Osteocyte (in vitro differentiated cells): ENCODE data around the gene RBM26. TPM values are rescaled to one million over a fixed set of nuclear protein-coding genes. Genes with fewer than 3 reads are reported as not detected.

ENCODE experiments used
- DNase-seq: peaks from one replicate; pipeline ENCODE4 v3.0.0; 2021; ENCODE audit warnings: mixed read lengths; ENCODE audit not compliant: unreplicated experiment; ENCODE audit errors: extremely low spot score
- H3K27ac Mint-ChIP-seq: one replicate; pipeline ENCODE4 v1.8.0; 2021; ENCODE audit warnings: mild to moderate bottlenecking, mixed read lengths; ENCODE audit not compliant: unreplicated experiment
- H3K27me3 Mint-ChIP-seq: one replicate; pipeline ENCODE4 v1.8.0; 2021; ENCODE audit warnings: mixed read lengths; ENCODE audit not compliant: unreplicated experiment
- H3K36me3 Mint-ChIP-seq: one replicate; pipeline ENCODE4 v1.8.0; 2021; ENCODE audit warnings: mixed read lengths; ENCODE audit not compliant: unreplicated experiment
- H3K4me1 Mint-ChIP-seq: one replicate; pipeline ENCODE4 v1.8.0; 2021; ENCODE audit warnings: mixed read lengths; ENCODE audit not compliant: unreplicated experiment
- H3K4me3 Mint-ChIP-seq: one replicate; pipeline ENCODE4 v1.8.0; 2021; ENCODE audit warnings: mild to moderate bottlenecking, moderate library complexity, mixed read lengths; ENCODE audit not compliant: unreplicated experiment
- H3K9me3 Mint-ChIP-seq: one replicate; pipeline ENCODE4 v1.8.0; 2021; ENCODE audit warnings: mixed read lengths; ENCODE audit not compliant: unreplicated experiment
- total RNA-seq: library from RNA; stranded (reverse); gene quantifications from 2 replicates; pipeline ENCODE4 v1.2.1, GENCODE V29; 2021
- TF ChIP-seq, protein P1 (sequence below): fragments of 200-600 bp; sonication (generic); IDR thresholded peaks from 2 replicates; pipeline ENCODE4 v1.5.0; 2021; ENCODE audit warnings: antibody characterized with exemption, mild to moderate bottlenecking, moderate library complexity

Gene RBM26
- total RNA-seq, 1 donor from 2014 or later, result 38.3 TPM

DNA sequence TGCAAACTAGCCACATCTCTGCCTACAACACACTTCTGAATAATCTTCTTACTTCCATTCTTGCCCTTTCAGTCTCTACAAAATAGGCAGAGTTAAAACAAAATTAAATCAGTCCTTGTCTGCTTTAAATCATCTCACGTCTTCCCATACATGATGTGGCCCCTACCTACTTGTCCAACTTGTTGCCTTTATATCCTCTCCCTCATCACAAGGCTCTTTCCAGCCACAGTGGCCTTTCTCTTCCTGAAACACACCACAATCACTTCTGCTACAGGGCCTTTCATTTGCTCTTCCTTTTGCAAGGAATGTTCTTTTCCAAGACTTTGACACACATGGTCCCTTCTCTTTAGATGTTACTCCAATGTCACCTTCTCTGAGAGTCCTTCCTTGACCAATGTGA is 1.7 kb downstream of the RBM26 start:
- no peak overlapping the region for H3K4me3 Mint-ChIP-seq
- H3K36me3 Mint-ChIP-seq, result peaks cover 11% of the 10 kb centered on the region
- no peak for DNase-seq
- no peaks in the 10 kb centered on the region for H3K27me3 Mint-ChIP-seq
- TF ChIP-seq, protein P1, sequence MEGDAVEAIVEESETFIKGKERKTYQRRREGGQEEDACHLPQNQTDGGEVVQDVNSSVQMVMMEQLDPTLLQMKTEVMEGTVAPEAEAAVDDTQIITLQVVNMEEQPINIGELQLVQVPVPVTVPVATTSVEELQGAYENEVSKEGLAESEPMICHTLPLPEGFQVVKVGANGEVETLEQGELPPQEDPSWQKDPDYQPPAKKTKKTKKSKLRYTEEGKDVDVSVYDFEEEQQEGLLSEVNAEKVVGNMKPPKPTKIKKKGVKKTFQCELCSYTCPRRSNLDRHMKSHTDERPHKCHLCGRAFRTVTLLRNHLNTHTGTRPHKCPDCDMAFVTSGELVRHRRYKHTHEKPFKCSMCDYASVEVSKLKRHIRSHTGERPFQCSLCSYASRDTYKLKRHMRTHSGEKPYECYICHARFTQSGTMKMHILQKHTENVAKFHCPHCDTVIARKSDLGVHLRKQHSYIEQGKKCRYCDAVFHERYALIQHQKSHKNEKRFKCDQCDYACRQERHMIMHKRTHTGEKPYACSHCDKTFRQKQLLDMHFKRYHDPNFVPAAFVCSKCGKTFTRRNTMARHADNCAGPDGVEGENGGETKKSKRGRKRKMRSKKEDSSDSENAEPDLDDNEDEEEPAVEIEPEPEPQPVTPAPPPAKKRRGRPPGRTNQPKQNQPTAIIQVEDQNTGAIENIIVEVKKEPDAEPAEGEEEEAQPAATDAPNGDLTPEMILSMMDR, result no peak
- no peaks in the 10 kb centered on the region for H3K9me3 Mint-ChIP-seq
- peaks cover 14% of the 10 kb centered on the region for H3K4me1 Mint-ChIP-seq
- no peak overlapping the region for H3K27ac Mint-ChIP-seq

DNA sequence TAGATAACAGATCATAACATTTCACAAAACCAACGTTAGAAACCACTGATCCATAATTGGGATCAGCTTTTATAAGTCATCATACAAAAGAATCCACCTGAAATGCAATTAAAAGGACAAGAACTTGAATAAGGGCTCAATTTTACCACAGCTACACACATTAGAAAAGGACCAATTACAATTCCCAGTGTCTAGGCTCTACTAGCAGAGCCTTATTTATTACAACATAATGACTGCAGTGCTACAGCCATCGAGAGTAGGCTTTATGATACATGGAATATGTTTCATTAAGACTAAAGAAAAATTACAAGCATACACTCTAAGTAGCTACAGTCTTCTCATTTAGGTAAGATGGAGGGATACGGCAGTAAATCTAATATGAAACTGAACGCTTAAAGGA is 2.9 kb downstream of the RBM26 start:
- no peak overlapping the region for H3K4me3 Mint-ChIP-seq
- H3K9me3 Mint-ChIP-seq, result no peaks in the 10 kb centered on the region
- H3K36me3 Mint-ChIP-seq, result peaks cover 18% of the 10 kb centered on the region
- no peak for DNase-seq
- H3K27me3 Mint-ChIP-seq, result no peaks in the 10 kb centered on the region
- TF ChIP-seq, protein P1, result no peak
- H3K27ac Mint-ChIP-seq, result peak overlapping the region; percentile 65
- peaks cover 20% of the 10 kb centered on the region for H3K4me1 Mint-ChIP-seq

DNA sequence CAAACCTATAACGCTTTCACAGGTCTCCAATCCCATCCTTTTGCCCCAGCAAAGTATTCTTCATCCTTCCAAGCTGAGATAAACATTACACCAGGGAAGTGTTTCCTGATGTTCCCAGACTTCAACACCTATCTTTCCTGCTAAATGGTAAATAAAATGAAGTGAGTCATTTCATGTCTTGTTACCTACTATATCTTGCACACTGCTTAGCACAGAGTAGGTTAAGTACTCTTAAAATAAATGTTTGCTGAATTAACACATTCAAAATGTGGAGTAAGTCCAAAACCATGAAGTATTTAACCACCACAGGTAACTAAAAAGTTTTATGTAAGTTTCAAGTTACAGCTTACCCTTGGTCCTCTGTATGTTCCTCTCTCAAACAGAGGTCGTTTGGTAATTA is 3.4 kb downstream of the RBM26 start:
- no peaks in the 10 kb centered on the region for H3K9me3 Mint-ChIP-seq
- H3K4me1 Mint-ChIP-seq, result peaks cover 18% of the 10 kb centered on the region
- H3K36me3 Mint-ChIP-seq, result peaks cover 20% of the 10 kb centered on the region
- peak overlapping the region; percentile 65 for H3K27ac Mint-ChIP-seq
- TF ChIP-seq, protein P1, result no peak
- no peaks in the 10 kb centered on the region for H3K27me3 Mint-ChIP-seq
- H3K4me3 Mint-ChIP-seq, result peak overlapping the region; percentile 12
- no peak for DNase-seq

DNA sequence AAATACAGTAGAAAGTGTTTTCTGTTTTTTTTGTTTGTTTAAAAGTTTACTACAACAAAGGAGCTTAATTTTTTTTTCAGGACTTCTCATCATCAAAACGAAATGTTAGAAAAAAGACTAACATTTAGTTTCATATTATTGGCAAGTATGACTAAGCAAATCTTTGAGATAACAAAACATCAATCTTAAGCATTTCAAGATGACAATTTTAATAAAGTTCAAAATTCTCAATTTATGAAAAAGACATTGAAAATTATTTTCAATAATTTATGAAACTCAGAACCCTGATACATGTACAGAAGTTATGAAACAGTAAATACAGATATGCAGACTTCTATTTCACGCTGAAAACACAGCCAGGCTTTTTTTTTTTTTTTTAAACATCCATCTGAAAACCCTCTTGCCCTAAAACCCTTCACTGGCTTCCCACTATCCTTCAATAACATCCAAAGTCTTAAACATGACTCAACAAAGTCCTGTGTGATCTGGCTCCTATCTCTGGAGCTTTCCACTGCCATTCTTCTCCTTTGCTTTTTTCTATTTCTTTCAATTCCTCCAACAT is 3.9 kb downstream of the RBM26 start:
- peak overlapping the region; percentile 12 for H3K4me3 Mint-ChIP-seq
- H3K36me3 Mint-ChIP-seq, result peaks cover 23% of the 10 kb centered on the region
- no peaks in the 10 kb centered on the region for H3K27me3 Mint-ChIP-seq
- peaks cover 15% of the 10 kb centered on the region for H3K4me1 Mint-ChIP-seq
- DNase-seq, result no peak
- no peaks in the 10 kb centered on the region for H3K9me3 Mint-ChIP-seq
- TF ChIP-seq, protein P1, result no peak
- peak overlapping the region; percentile 65 for H3K27ac Mint-ChIP-seq

DNA sequence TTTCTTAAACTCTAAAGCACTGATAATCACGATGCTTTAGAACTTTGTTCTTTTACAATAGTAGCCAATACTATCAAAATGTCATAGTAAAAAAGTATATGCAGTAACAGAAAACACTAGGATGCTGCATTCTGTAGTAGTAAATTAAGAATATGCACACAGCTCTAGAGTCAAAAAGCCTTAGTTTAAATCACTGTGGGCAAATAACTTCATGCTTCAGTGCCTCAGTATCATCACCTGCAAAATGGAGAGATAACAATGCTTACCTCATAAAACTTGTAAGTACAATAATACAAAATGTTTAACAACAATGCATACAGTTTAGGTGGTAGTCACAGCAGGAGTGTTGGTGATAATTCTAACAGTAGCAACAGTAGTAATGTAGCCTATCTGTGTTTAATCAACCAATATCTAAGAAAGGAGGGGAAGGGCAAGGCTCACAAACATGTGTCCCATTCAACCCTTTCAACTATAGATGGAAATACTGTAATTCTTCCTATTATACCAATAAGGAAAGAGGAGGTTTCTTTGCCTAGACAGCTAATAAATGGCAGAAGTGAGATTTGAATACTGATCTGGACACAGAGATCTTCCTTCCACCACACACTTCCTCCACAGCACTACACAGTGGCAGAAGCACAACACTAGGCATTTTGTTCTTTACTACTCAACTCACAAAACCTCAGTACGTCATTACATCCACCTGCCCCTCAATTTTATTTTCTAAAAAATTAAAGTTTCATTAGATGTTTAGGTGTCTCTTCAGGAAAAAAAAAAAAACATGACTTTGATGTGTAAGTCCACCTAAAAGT is 4.6 kb downstream of the RBM26 start:
- peaks cover 9% of the 10 kb centered on the region for H3K4me1 Mint-ChIP-seq
- H3K27ac Mint-ChIP-seq, result no peak overlapping the region
- no peaks in the 10 kb centered on the region for H3K27me3 Mint-ChIP-seq
- H3K36me3 Mint-ChIP-seq, result peaks cover 26% of the 10 kb centered on the region
- H3K9me3 Mint-ChIP-seq, result no peaks in the 10 kb centered on the region
- TF ChIP-seq, protein P1, result no peak
- DNase-seq, result no peak
- no peak overlapping the region for H3K4me3 Mint-ChIP-seq
